ENCODE measurements around the gene GZMM. TPM values are rescaled to one million over a fixed set of nuclear protein-coding genes. Genes with fewer than 3 reads are reported as not detected.
A peak's percentile ranks its signal among the peaks of the same experiment; 100 is the strongest.

The GZMM gene
- polyA plus RNA-seq, 3 donors: 0.32 to 1.4 (median 0.48) TPM

DNA sequence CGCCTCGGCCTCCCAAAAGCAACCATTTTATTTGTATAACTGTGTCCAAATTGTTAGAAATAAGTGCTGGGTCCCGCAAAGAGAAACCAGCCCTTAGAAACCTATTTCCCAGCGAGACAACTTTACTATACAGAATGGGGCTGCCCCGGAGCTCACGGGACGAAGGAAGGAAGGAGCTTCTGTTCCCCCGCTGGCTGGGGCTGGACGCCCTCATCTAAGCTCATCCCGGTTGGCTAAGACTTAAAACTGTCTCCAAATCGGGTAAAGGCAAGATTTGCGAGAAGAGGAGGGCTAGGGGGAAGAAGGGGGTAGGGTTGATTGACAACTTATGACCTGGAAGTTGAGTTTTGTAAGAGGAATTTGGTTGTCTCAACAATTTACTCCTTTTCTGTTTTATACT lies 16.3 kb downstream of the GZMM start:
- H3K9ac ChIP-seq (ENCODE audit: insufficient read depth, low read length, poor library complexity, severe bottlenecking): no peak overlapping the region
- WGBS (ENCODE audit: insufficient coverage): 26% methylated on average over 5 of the region's 12 CpGs
- peaks cover 12 to 20% of the 10 kb centered on the region in 2 donors for H3K36me3 Mint-ChIP-seq
- intact Hi-C loops (cut with micrococcal nuclease): no loop called here
- no peak for DNase-seq
- no peaks in the 10 kb centered on the region for H3K27me3 ChIP-seq (ENCODE audit: control insufficient read depth in 2 of 2, insufficient read depth in 2 of 2, low read length in 2 of 2)
- H3K9me3 Mint-ChIP-seq: peaks cover 0 to 12% (median 3%) of the 10 kb centered on the region in 7 donors
- no peak overlapping the region for H3K4me2 ChIP-seq (replicated peaks; ENCODE audit: extremely low read depth, low read length, poor library complexity, severe bottlenecking)
- no peak overlapping the region for H3K27ac ChIP-seq (ENCODE audit: low read depth in 1 of 2, low read length in 2 of 2)
- peaks cover 0 to 3% (median 0%) of the 10 kb centered on the region in 3 donors for H3K27me3 Mint-ChIP-seq (ENCODE audit: low read depth in 3 of 3)
- no peak overlapping the region for H3K4me3 ChIP-seq (replicated peaks in 1 of 3; ENCODE audit: low read depth in 2 of 3, low read length in 3 of 3)
- H3K79me2 ChIP-seq (ENCODE audit: insufficient read depth, low read length): no peaks in the 10 kb centered on the region
- H2AFZ ChIP-seq (ENCODE audit: insufficient read depth, low read depth, low read length, poor library complexity, severe bottlenecking): no peak overlapping the region
- TF ChIP-seq, protein P1, sequence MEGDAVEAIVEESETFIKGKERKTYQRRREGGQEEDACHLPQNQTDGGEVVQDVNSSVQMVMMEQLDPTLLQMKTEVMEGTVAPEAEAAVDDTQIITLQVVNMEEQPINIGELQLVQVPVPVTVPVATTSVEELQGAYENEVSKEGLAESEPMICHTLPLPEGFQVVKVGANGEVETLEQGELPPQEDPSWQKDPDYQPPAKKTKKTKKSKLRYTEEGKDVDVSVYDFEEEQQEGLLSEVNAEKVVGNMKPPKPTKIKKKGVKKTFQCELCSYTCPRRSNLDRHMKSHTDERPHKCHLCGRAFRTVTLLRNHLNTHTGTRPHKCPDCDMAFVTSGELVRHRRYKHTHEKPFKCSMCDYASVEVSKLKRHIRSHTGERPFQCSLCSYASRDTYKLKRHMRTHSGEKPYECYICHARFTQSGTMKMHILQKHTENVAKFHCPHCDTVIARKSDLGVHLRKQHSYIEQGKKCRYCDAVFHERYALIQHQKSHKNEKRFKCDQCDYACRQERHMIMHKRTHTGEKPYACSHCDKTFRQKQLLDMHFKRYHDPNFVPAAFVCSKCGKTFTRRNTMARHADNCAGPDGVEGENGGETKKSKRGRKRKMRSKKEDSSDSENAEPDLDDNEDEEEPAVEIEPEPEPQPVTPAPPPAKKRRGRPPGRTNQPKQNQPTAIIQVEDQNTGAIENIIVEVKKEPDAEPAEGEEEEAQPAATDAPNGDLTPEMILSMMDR (IDR thresholded peaks at IDR 0.05): no peak
- peaks cover 32% of the 10 kb centered on the region for H3K4me1 Mint-ChIP-seq
- peak overlapping the region in 1 of 2 donors; percentile 37 for H3K4me3 Mint-ChIP-seq
- H4K20me1 ChIP-seq (ENCODE audit: insufficient read depth, low read length): no peaks in the 10 kb centered on the region
- H3K4me1 ChIP-seq (ENCODE audit: control insufficient read depth in 1 of 2, insufficient read depth in 2 of 2, low read length in 2 of 2): peaks cover 26 to 35% of the 10 kb centered on the region in 2 donors
- peaks cover 0 to 6% of the 10 kb centered on the region in 2 donors for H3K36me3 ChIP-seq (replicated peaks in 1 of 2; ENCODE audit: control insufficient read depth in 1 of 2, insufficient read depth in 2 of 2, low read length in 2 of 2)
- H3K9me3 ChIP-seq (replicated peaks in 1 of 2; ENCODE audit: control insufficient read depth in 1 of 2, insufficient read depth in 1 of 2, low read length in 2 of 2): no peaks in the 10 kb centered on the region
- H3K27ac Mint-ChIP-seq: peak overlapping the region in 4 of 7 donors; percentile 26 to 90 (median 67)

DNA sequence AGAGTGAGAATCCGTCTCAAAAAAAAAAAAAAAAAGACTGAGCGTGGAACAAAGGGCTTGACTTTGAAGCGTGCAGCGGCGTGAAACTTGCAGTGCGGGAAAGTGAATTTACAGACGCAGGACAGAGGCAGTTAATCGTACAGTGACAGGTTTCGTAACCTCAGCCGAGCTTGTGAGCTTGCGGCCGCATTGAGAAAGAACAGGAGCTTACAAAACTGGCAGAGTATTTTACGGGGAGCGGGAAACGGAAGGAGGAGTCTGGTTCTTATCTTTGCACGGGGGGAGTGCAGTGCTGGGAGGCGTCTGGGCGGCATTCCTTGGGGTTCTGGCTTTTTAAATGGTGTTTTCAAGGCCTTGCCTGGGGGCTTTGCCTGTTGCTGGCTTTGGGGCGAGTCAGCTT lies 22.6 kb downstream of the GZMM start:
- peaks cover 23% of the 10 kb centered on the region for H3K79me2 ChIP-seq (ENCODE audit: insufficient read depth, low read length)
- peaks cover 0 to 16% (median 3%) of the 10 kb centered on the region in 7 donors for H3K9me3 Mint-ChIP-seq
- peaks cover 12 to 21% of the 10 kb centered on the region in 2 donors for H3K36me3 Mint-ChIP-seq
- peak overlapping the region; percentile 57 for H3K9ac ChIP-seq (ENCODE audit: insufficient read depth, low read length, poor library complexity, severe bottlenecking)
- no peaks in the 10 kb centered on the region for H3K27me3 ChIP-seq (ENCODE audit: control insufficient read depth in 2 of 2, insufficient read depth in 2 of 2, low read length in 2 of 2)
- H3K4me1 Mint-ChIP-seq: peaks cover 47% of the 10 kb centered on the region
- intact Hi-C loops (cut with micrococcal nuclease): no loop called here
- H3K4me3 Mint-ChIP-seq: peak overlapping the region; percentile 76 to 83
- H3K4me2 ChIP-seq (replicated peaks; ENCODE audit: extremely low read depth, low read length, poor library complexity, severe bottlenecking): peak overlapping the region; percentile 79
- H3K9me3 ChIP-seq (replicated peaks in 1 of 2; ENCODE audit: control insufficient read depth in 1 of 2, insufficient read depth in 1 of 2, low read length in 2 of 2): no peaks in the 10 kb centered on the region
- peaks cover 0 to 5% (median 1%) of the 10 kb centered on the region in 3 donors for H3K27me3 Mint-ChIP-seq (ENCODE audit: low read depth in 3 of 3)
- DNase-seq: peak; percentile 83 to 89 (median 86)
- H3K27ac Mint-ChIP-seq: peak overlapping the region; percentile 87 to 97 (median 96)
- H3K4me1 ChIP-seq (ENCODE audit: control insufficient read depth in 1 of 2, insufficient read depth in 2 of 2, low read length in 2 of 2): peaks cover 49 to 53% of the 10 kb centered on the region in 2 donors
- H3K36me3 ChIP-seq (replicated peaks in 1 of 2; ENCODE audit: control insufficient read depth in 1 of 2, insufficient read depth in 2 of 2, low read length in 2 of 2): peaks cover 0 to 6% of the 10 kb centered on the region in 2 donors
- peak overlapping the region; percentile 75 to 90 for H3K27ac ChIP-seq (ENCODE audit: low read depth in 1 of 2, low read length in 2 of 2)
- peak overlapping the region; percentile 6 to 74 (median 31) for H3K4me3 ChIP-seq (replicated peaks in 1 of 3; ENCODE audit: low read depth in 2 of 3, low read length in 3 of 3)
- H2AFZ ChIP-seq (ENCODE audit: insufficient read depth, low read depth, low read length, poor library complexity, severe bottlenecking): peak overlapping the region; percentile 29
- TF ChIP-seq, protein P1 (IDR thresholded peaks at IDR 0.05): no peak
- WGBS (ENCODE audit: insufficient coverage): 6% methylated on average over 17 of the region's 19 CpGs
- H4K20me1 ChIP-seq (ENCODE audit: insufficient read depth, low read length): no peaks in the 10 kb centered on the region
